ENCODE measurements around the gene GPR158. TPM values are rescaled to one million over a fixed set of nuclear protein-coding genes. Genes with fewer than 3 reads are reported as not detected.

GPR158 gene, protein sequence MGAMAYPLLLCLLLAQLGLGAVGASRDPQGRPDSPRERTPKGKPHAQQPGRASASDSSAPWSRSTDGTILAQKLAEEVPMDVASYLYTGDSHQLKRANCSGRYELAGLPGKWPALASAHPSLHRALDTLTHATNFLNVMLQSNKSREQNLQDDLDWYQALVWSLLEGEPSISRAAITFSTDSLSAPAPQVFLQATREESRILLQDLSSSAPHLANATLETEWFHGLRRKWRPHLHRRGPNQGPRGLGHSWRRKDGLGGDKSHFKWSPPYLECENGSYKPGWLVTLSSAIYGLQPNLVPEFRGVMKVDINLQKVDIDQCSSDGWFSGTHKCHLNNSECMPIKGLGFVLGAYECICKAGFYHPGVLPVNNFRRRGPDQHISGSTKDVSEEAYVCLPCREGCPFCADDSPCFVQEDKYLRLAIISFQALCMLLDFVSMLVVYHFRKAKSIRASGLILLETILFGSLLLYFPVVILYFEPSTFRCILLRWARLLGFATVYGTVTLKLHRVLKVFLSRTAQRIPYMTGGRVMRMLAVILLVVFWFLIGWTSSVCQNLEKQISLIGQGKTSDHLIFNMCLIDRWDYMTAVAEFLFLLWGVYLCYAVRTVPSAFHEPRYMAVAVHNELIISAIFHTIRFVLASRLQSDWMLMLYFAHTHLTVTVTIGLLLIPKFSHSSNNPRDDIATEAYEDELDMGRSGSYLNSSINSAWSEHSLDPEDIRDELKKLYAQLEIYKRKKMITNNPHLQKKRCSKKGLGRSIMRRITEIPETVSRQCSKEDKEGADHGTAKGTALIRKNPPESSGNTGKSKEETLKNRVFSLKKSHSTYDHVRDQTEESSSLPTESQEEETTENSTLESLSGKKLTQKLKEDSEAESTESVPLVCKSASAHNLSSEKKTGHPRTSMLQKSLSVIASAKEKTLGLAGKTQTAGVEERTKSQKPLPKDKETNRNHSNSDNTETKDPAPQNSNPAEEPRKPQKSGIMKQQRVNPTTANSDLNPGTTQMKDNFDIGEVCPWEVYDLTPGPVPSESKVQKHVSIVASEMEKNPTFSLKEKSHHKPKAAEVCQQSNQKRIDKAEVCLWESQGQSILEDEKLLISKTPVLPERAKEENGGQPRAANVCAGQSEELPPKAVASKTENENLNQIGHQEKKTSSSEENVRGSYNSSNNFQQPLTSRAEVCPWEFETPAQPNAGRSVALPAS (N-terminal part only)
- total RNA-seq: 1 to 10 TPM in 1 of 4 donors, under 1 TPM in 2, not detected in 1; 0.16 to 1.1 (median 0.17) TPM

- TF ChIP-seq, protein P1, sequence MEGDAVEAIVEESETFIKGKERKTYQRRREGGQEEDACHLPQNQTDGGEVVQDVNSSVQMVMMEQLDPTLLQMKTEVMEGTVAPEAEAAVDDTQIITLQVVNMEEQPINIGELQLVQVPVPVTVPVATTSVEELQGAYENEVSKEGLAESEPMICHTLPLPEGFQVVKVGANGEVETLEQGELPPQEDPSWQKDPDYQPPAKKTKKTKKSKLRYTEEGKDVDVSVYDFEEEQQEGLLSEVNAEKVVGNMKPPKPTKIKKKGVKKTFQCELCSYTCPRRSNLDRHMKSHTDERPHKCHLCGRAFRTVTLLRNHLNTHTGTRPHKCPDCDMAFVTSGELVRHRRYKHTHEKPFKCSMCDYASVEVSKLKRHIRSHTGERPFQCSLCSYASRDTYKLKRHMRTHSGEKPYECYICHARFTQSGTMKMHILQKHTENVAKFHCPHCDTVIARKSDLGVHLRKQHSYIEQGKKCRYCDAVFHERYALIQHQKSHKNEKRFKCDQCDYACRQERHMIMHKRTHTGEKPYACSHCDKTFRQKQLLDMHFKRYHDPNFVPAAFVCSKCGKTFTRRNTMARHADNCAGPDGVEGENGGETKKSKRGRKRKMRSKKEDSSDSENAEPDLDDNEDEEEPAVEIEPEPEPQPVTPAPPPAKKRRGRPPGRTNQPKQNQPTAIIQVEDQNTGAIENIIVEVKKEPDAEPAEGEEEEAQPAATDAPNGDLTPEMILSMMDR (IDR thresholded peaks at IDR 0.05; ENCODE audit: low read depth): no peak
These were observed at the start of gene GPR158 for GRCh38 chr10:25174461-25175230. Gene GPR158 (plus strand): TSS chr10:25175001. CDS start chr10:25175421, 420 bp downstream.

GRCh38 chr10:25125201-25125611 is 49.6 kb upstream of the GPR158 start:
- TF ChIP-seq, protein P1 (IDR thresholded peaks at IDR 0.05; ENCODE audit: low read depth): no peak

DNA sequence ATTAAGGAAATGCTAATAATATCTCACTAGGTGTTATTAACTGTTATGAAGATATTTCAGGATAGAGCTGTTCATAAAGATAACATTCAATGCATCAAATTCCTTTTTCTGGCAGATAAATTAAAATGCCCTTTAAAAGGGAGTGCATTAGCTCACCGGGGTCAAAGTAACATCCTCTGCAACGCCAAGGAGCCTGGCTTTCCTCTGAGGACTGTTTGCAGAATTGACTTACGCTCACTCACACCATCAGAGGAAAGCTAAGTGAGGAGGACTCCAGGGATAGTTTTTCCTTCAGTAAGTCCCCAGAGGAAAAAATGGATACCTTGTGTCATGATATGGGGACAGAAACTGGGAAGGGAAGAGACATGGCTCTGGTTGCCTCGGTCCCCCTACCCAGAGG is 45.2 kb upstream of the GPR158 start:
- TF ChIP-seq, protein P1 (IDR thresholded peaks at IDR 0.05; ENCODE audit: low read depth): no peak

- TF ChIP-seq, protein P1 (IDR thresholded peaks at IDR 0.05; ENCODE audit: low read depth): no peak
These were observed 43.9 kb upstream of the GPR158 start for GRCh38 chr10:25130906-25131305.

DNA sequence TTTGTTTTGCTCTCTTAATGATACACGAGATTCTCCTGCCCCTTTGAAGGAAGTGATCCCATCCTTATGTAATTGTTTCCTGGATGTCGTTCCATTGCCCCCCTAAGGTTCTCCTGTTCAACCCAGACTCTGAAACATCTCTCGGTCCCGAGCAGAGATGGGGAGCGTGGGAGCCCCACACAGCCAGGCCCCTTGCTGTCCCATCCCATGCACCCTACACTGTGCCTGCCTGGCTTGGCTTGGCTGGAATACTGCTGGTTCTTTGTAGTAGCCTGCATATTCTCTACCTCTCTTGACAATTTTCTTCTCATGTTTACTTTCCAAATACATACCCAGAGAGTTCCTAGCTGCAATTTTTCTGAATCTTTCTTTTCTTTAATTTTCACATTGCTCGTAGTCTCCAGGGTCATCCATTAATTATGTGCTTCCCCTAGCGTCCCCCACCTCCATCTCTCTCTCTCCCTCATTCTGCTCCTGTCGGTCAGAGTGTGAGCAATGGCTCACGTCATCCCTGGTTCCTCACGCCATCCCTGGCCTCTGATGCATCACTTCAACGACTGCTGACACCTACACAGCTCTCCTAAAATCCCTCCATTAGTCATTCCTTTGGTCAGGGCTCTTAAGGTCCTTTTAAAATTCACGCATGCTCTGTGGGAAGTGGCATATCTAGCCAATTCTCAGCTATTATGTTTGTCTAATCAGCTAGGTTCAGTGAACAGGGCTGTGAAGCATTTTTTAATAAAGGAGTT is 32.5 kb upstream of the GPR158 start:
- TF ChIP-seq, protein P1 (IDR thresholded peaks at IDR 0.05; ENCODE audit: low read depth): no peak

DNA sequence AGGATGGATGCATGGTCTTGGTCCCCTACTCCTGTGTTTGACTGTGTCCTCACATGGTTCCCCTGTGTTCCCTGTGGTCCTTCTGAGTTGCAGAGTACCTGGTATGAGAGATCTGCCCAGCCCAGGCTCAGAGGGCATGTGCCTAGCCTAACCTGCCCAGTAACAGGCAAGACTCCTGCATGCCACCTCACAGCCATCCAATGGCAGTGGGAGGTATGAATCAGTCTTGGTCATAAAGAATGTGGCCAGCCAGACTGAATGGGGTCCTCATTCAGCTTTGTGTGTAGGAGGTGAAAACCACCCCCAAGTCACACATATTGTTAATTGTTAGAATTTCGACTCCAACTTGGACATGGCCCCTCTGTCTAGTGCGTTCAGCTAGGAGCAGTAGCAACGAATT is 17.2 kb upstream of the GPR158 start:
- TF ChIP-seq, protein P1 (IDR thresholded peaks at IDR 0.05; ENCODE audit: low read depth): no peak
